Measurements from ENCODE around the gene IFT22.
"Not testable (repeated sequence)": the region's sequence is repeated elsewhere in the genome, so short reads cannot be mapped to it uniquely, and the experiment has no call there.

The IFT22 gene

DNA sequence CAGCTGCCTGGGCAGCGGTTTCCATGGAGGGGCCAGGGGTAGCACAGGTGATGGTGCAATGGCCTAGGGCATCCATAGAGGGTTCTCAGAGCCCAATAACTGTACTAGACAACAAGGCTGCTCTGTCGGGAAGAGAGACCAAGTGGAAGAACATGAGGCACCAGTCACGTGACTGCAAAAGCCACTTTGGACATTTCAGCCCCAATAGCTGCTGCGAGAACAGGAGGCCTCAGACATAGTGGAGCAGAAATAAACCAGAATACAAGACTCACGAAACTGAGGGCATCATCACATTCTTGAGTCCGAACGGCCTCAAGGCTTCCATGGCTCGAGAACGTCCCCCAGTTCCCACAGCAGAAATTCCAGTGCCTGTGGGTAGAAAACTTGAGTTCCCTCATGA lies 44.5 kb downstream of the IFT22 start:
- DNase-seq = no peak

DNA sequence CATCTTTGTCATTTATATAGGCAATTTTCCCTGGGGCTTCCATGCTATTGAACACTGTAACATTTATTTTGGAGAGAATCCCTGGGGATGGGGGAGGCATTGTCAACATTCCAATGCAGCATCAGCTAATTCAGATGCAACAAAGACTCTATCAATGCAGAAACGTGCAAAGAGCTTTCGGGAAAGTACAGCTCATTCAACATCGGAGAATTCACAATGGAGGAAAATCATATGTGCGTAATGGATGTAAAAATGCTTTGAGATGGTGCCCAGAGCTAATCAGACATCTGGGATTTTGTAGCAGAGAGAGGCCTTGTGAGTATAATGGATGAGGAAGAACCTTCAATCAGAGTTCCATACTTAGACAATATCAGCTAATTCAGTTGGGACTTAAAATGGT lies 48.4 kb downstream of the IFT22 start:
- no peak for DNase-seq

DNA sequence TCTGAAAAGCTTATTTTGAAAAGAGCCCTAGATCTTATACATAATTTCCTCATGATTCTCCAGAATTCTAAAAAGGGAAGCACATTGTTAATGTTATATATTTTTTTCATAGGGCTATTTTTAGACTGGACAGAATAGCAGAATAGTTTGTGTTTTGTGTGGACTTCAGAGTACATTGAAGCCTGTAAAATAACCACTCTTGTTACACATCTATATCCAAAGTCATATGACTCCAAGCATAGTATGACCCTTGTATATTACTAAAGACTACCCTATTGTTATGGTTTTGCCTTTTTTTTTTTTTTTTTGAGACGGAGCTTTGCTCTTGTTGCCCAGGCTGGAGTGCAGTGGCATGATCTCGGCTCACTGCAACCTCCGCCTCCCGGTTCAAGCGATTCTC lies 50.6 kb downstream of the IFT22 start:
- no peak for DNase-seq

DNA sequence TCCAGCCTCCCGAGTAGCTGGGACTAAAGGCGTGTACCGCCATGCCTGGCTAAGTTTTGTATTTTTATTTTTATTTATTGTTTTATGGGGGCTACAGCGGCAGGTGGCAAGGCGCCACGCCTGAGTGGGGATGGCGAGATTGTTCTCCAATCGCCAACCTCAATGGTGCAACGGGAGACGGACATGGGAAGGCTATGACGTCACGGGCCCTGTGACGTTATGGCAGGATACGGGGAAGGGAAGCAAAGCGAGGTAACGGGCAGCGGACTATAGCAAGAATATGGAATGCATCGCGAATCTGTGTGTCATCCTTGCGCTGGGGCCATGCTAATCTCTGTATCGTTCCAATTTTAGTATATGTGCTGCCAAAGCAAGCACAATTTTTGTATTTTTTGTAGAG lies 51.9 kb downstream of the IFT22 start:
- DNase-seq = no peak

- DNase-seq = no peak
Observed at GRCh38 chr7:101265622-101266516, 55.7 kb downstream of the IFT22 start.

DNA sequence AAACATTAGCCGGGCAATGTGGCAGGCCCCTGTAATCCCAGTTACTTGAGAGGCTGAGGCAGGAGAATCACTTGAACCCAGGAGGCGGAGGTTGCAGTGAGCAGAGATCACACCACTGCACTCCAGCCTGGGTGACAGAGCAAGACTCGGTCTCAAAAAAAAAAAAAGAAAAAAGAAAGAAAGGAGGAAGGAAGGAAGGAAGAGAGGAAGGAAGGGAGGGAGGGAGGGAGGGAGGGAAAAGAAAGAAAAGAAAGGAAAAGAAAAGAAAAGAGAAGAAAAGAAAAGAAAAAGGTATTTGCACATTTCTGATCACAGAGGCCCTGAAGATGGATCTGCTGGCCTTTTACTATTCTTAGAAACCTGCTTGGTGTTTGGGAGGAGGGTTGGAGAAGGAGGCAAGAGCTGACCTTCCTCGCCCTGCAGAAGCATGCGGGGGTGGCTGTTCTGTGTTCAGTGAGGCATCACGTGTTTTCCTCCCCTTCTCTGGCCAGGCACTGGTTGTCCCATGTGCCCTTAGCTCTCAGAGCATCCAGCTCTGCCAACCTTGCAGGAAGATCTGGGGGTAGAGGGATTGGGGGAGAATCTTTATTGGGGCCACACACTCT lies 57.4 kb downstream of the IFT22 start:
- not testable (repeated sequence) for DNase-seq

Data from activated CD4-positive, alpha-beta T cell treated with anti-CD3 and anti-CD28 coated beads, Interleukin-2, amount 50 U/mL, for 1 hour (primary cell).